Lower leg skin (tissue), 4 donors: ENCODE data around the gene SNTG2. TPM values are rescaled to one million over a fixed set of nuclear protein-coding genes. Genes with fewer than 3 reads are reported as not detected.

Source experiments
- DNase-seq, 2 donors: peaks; one replicate each; pipeline ENCODE4 v3.0.0-alpha.2; 2019; ENCODE audit warnings: low spot score in 2 of 2
- H3K4me3 ChIP-seq: fragments of 200-600 bp; sonication (generic); 2 replicates; pipeline ENCODE4 v1.5.1; 2017; ENCODE audit warnings: mild to moderate bottlenecking, low read depth; ENCODE audit not compliant: poor library complexity, severe bottlenecking
- CTCF ChIP-seq, 3 donors: fragments of 450-650 bp; IDR thresholded peaks; one replicate each; pipeline ENCODE4 v1.5.1; 2016; ENCODE audit warnings: antibody characterized with exemption in 3 of 3, mild to moderate bottlenecking in 3 of 3, moderate library complexity in 2 of 3
- POLR2A ChIP-seq, 2 donors: fragments of 450-650 bp; IDR thresholded peaks; one replicate each; pipeline ENCODE4 v1.6.1; 2016 to 2017; ENCODE audit warnings: antibody characterized with exemption in 2 of 2, mild to moderate bottlenecking in 1 of 2, moderate library complexity in 1 of 2
- WGBS, 2 donors: methylation state at CpG; one replicate each; pipeline ENCODE4 v1.1.5; 2018; 5-methylcytosine and 5-hydroxymethylcytosine counted together
- intact Hi-C: fragments of 100-400 bp; cut with DNase I; formaldehyde crosslinking; loops from one replicate; pipeline ENCODE4 v1.15.0; 2023; ENCODE audit warnings: low total_unique reads
- total RNA-seq, 4 donors: library from RNA; depleted of rRNA; stranded (reverse); fragments of >200 nt; gene quantifications; one replicate each; pipeline ENCODE4 v1.1.0, GENCODE V29; 2016

Gene SNTG2
- total RNA-seq, 4 donors from 2014 or later: 1.4 to 15.3 (median 6.3) TPM

GRCh38 chr2:1011006-1011405, 60.4 kb downstream of the SNTG2 start:
- TF ChIP-seq POLR2A (IDR thresholded peaks at IDR 0.05): no peak
- no peak overlapping the region for H3K4me3 ChIP-seq
- WGBS, 2 donors: 54 to 69% methylated on average over 5 of the region's 5 CpGs

DNA sequence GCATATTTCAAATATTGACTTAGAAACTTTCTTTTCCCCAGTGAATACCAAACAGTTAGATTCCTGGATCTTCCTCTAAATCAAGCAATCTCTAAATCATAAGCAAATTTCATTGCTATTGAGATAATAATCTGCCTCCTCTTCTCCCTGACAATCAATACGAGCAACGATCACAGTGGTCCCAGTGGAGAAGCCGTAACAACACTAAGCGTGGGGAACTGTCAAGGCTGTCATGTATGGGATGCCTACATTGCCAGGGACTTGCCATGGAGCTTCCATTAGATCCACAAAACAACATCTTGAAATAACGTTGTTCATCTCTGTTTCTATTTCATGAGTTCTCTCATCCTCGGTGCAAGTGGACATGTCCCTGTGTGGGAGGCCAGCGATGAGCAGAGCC, 61.3 kb downstream of the SNTG2 start:
- 91 to 92% methylated on average over 7 of the region's 7 CpGs for WGBS, 2 donors
- no peak for DNase-seq
- H3K4me3 ChIP-seq: no peak overlapping the region
- TF ChIP-seq CTCF (IDR thresholded peaks at IDR 0.05): no peak
- no peak for TF ChIP-seq POLR2A (IDR thresholded peaks at IDR 0.05)
- intact Hi-C loops: no loop called here

More at GRCh38 chr2:1011006-1011405, 60.4 kb downstream of the SNTG2 start:
- intact Hi-C loops: no loop called here
- no peak for DNase-seq

DNA sequence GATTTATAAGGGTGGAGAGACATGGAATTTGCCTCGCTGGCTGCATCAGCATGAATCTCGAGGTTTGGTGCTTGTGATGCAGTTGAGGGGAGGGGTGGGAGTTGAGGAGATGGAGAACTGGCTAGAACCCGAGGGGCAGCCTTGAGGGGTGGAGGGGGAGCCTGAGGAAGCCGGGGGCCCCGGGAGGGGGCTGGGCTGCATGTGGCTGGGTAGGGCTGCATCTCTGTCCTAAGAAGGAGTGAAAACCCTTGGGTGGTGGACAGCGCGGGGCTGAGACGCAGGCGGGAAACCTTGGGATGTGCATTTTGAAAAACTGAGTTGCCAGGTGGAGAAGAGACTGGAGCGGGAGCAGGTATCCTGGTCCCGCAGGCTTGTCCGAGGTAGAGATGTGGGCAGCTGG, 64.2 kb downstream of the SNTG2 start:
- no peak for TF ChIP-seq CTCF (IDR thresholded peaks at IDR 0.05)
- no peak for TF ChIP-seq POLR2A (IDR thresholded peaks at IDR 0.05)
- 78 to 80% methylated on average over 12 of the region's 12 CpGs for WGBS, 2 donors
- DNase-seq: no peak
- no peak overlapping the region for H3K4me3 ChIP-seq
- intact Hi-C loops: no loop called here

- DNase-seq: no peak
- 80 to 83% methylated on average over 8 of the region's 8 CpGs for WGBS, 2 donors
- intact Hi-C loops: no loop called here
- no peak overlapping the region for H3K4me3 ChIP-seq
- TF ChIP-seq POLR2A (IDR thresholded peaks at IDR 0.05) (no peak), CTCF (IDR thresholded peaks at IDR 0.05) (no peak)
These were observed 65.9 kb downstream of the SNTG2 start for GRCh38 chr2:1016500-1016899.

GRCh38 chr2:1017827-1018226, 67.2 kb downstream of the SNTG2 start:
- no peak overlapping the region for H3K4me3 ChIP-seq
- TF ChIP-seq POLR2A (IDR thresholded peaks at IDR 0.05): no peak
- no peak for TF ChIP-seq CTCF (IDR thresholded peaks at IDR 0.05)
- 85 to 87% methylated on average over 6 of the region's 6 CpGs for WGBS, 2 donors
- intact Hi-C loops: no loop called here
- DNase-seq: no peak

DNA sequence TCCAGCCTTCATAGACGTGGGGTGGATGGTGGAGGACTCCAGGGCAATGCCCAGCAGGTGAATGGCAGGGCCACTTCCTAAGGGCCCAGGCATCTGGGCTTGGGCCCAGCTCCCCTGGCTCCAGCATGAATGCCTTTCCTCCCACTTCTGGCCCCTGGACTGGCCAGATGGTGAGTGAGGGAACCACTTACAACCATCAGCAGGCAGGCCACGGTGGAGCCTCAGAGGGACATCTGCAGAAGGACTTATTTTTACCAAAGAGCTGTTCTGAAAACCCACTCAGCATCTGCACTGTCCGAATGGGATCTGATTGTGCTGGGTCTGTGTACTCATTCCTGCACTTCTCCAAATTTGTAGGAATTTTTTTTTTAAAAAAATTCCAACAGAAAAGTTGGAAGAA, 69.6 kb downstream of the SNTG2 start:
- no peak overlapping the region for H3K4me3 ChIP-seq
- no peak for DNase-seq
- 78% methylated on average over 3 of the region's 3 CpGs for WGBS, 2 donors
- TF ChIP-seq POLR2A (IDR thresholded peaks at IDR 0.05): no peak
- intact Hi-C loops: no loop called here

- WGBS, 2 donors: 92 to 95% methylated on average over 17 of the region's 17 CpGs
- no peak overlapping the region for H3K4me3 ChIP-seq
- DNase-seq: no peak
- TF ChIP-seq POLR2A (IDR thresholded peaks at IDR 0.05) (no peak), CTCF (IDR thresholded peaks at IDR 0.05) (no peak)
- intact Hi-C loops: no loop called here
These were observed 71.5 kb downstream of the SNTG2 start for GRCh38 chr2:1022178-1022577.
